ENCODE measurements around the gene MAP3K9.

The MAP3K9 gene

DNA sequence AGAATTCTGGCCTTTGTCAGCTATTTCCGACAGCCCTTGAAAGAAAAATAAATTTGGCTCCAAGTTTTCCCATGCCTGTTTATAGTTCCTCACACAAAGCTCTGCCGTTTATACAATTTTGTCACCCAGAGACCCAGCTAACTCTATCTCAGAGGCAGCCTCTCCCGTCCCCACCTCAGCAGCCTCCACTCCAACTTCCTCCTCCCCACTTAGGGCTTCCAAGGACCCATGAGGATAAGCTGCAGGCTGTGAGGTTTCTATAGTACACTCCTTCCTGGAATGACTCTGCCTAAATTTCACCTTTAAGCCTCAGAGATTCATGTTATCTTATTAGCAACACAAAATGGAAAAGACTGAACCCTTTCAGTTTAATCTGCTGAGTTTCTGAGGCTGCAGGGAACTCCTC lies 95.8 kb downstream of the MAP3K9 start:
- DNase-seq (ENCODE audit: low read depth in 1 of 2, low spot score in 1 of 2), result no peak
- H3K27ac ChIP-seq (replicated peaks), result no peak overlapping the region
- TF ChIP-seq, protein P1, sequence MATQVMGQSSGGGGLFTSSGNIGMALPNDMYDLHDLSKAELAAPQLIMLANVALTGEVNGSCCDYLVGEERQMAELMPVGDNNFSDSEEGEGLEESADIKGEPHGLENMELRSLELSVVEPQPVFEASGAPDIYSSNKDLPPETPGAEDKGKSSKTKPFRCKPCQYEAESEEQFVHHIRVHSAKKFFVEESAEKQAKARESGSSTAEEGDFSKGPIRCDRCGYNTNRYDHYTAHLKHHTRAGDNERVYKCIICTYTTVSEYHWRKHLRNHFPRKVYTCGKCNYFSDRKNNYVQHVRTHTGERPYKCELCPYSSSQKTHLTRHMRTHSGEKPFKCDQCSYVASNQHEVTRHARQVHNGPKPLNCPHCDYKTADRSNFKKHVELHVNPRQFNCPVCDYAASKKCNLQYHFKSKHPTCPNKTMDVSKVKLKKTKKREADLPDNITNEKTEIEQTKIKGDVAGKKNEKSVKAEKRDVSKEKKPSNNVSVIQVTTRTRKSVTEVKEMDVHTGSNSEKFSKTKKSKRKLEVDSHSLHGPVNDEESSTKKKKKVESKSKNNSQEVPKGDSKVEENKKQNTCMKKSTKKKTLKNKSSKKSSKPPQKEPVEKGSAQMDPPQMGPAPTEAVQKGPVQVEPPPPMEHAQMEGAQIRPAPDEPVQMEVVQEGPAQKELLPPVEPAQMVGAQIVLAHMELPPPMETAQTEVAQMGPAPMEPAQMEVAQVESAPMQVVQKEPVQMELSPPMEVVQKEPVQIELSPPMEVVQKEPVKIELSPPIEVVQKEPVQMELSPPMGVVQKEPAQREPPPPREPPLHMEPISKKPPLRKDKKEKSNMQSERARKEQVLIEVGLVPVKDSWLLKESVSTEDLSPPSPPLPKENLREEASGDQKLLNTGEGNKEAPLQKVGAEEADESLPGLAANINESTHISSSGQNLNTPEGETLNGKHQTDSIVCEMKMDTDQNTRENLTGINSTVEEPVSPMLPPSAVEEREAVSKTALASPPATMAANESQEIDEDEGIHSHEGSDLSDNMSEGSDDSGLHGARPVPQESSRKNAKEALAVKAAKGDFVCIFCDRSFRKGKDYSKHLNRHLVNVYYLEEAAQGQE (IDR thresholded peaks at IDR 0.05; ENCODE audit: insufficient replicate concordance, low read depth), result no peak
- no peak for TF ChIP-seq POLR2AphosphoS5 (IDR thresholded peaks at IDR 0.05; ENCODE audit: low read depth)
- TF ChIP-seq, protein P2, sequence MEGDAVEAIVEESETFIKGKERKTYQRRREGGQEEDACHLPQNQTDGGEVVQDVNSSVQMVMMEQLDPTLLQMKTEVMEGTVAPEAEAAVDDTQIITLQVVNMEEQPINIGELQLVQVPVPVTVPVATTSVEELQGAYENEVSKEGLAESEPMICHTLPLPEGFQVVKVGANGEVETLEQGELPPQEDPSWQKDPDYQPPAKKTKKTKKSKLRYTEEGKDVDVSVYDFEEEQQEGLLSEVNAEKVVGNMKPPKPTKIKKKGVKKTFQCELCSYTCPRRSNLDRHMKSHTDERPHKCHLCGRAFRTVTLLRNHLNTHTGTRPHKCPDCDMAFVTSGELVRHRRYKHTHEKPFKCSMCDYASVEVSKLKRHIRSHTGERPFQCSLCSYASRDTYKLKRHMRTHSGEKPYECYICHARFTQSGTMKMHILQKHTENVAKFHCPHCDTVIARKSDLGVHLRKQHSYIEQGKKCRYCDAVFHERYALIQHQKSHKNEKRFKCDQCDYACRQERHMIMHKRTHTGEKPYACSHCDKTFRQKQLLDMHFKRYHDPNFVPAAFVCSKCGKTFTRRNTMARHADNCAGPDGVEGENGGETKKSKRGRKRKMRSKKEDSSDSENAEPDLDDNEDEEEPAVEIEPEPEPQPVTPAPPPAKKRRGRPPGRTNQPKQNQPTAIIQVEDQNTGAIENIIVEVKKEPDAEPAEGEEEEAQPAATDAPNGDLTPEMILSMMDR (IDR thresholded peaks at IDR 0.05; ENCODE audit: insufficient read depth, low read length), result no peak
- TF ChIP-seq SPI1 (IDR thresholded peaks at IDR 0.05; ENCODE audit: borderline replicate concordance, low read depth), result no peak
- no peaks in the 10 kb centered on the region for H3K27me3 ChIP-seq (ENCODE audit: insufficient read depth, poor library complexity, severe bottlenecking)
- no peak overlapping the region for H3K4me3 ChIP-seq (replicated peaks; ENCODE audit: insufficient read depth, low read length)

DNA sequence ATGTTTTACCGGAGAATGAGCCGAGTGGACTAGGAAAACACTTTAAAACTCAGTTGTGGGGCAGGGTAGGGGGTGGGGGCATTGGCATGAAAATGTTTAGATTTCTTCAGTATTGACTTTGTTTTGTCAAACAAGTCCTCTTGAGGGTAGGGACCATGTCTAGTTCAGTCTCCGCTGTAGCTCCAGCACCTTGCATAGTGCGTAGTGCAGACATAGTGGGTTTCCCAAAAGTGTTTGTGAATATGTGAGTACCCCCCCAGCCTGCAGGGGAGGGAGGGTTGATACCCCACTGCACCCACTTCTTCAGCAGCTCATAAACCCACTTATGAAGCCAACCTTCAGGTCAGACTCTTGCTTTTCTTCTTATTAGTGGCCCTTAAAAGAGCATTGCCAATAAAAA lies 96.2 kb downstream of the MAP3K9 start:
- TF ChIP-seq, protein P2 (IDR thresholded peaks at IDR 0.05; ENCODE audit: insufficient read depth, low read length), result no peak
- no peak for TF ChIP-seq POLR2AphosphoS5 (IDR thresholded peaks at IDR 0.05; ENCODE audit: low read depth)
- TF ChIP-seq, protein P1 (IDR thresholded peaks at IDR 0.05; ENCODE audit: insufficient replicate concordance, low read depth), result no peak
- no peak for TF ChIP-seq GABPA (IDR thresholded peaks at IDR 0.05; ENCODE audit: low read depth)
- no peak for TF ChIP-seq SPI1 (IDR thresholded peaks at IDR 0.05; ENCODE audit: borderline replicate concordance, low read depth)
- H3K27ac ChIP-seq (replicated peaks), result no peak overlapping the region
- DNase-seq (ENCODE audit: low read depth in 1 of 2, low spot score in 1 of 2), result no peak

DNA sequence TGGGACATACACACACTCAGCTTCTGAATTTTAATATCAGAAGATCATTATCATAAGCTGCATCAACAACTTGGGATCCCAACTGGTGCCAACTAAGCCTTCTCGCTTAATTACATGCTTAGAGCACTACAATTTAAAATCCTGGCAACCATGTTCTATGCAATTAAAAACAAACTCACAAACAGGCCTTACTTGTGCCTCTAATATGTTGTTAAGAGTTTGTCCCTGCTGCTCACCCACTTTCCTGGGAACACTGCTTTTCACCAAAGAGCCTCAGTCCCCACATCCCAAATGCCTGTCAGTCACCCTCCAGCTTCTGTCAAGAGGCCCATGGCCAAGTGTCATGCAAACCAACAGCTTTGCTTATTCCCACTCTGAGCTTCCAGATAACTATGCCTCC lies 97.9 kb downstream of the MAP3K9 start:
- Histone ChIP-seq H3K27me3 (ENCODE audit: insufficient read depth, poor library complexity, severe bottlenecking) (no peaks in the 10 kb centered on the region), H3K27ac (replicated peaks) (no peak overlapping the region), H3K4me3 (replicated peaks; ENCODE audit: insufficient read depth, low read length) (no peak overlapping the region)
- TF ChIP-seq SPI1 (IDR thresholded peaks at IDR 0.05; ENCODE audit: borderline replicate concordance, low read depth), result no peak
- no peak for TF ChIP-seq POLR2AphosphoS5 (IDR thresholded peaks at IDR 0.05; ENCODE audit: low read depth)
- TF ChIP-seq, protein P2 (IDR thresholded peaks at IDR 0.05; ENCODE audit: insufficient read depth, low read length), result no peak
- TF ChIP-seq, protein P1 (IDR thresholded peaks at IDR 0.05; ENCODE audit: insufficient replicate concordance, low read depth), result no peak
- TF ChIP-seq GABPA (IDR thresholded peaks at IDR 0.05; ENCODE audit: low read depth), result no peak
- DNase-seq (ENCODE audit: low read depth in 1 of 2, low spot score in 1 of 2), result no peak

More for the DNA sequence above, 96.2 kb downstream of the MAP3K9 start:
- H3K4me3 ChIP-seq (replicated peaks; ENCODE audit: insufficient read depth, low read length), result no peak overlapping the region
- H3K27me3 ChIP-seq (ENCODE audit: insufficient read depth, poor library complexity, severe bottlenecking), result no peaks in the 10 kb centered on the region

All from HL-60 (cell line).